Stimulated activated CD4-positive, alpha-beta T cell treated with anti-CD3 and anti-CD28 coated beads, TNF-alpha, amount 100 ng/mL, for 24 hours (primary cell): ENCODE results near the gene NINL.
"Not testable (repeated sequence)": the region's sequence is repeated elsewhere in the genome, so short reads cannot be mapped to it uniquely, and the experiment has no call there.

Source experiments
- DNase-seq, 3 experiments: peaks; one replicate each; pipeline ENCODE4 v3.0.0-alpha.2; 2020; ENCODE audit warnings: low read depth in 3 of 3

NINL gene

DNA sequence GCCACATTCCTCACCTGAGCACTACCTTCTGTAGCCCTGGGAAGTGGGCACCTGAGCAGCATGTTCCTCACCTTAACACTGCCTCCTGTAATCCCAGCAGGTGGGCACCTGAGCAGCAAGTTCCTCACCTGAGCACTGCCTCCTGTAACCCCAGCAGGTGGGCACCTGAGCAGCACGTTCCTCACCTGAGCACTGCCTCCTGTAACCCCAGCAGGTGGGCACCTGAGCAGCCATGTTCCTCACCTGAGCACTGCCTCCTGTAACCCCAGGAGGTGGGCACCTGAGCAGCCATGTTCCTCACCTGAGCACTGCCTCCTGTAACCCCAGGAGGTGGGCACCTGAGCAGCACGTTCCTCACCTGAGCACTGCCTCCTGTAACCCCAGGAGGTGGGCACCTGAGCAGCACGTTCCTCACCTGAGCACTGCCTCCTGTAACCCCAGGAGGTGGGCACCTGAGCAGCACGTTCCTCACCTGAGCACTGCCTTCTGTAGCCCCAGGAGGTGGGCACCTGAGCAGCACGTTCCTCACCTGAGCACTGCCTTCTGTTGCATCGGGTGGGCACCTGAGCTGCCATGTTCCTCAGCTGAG, 82.2 kb downstream of the NINL start:
- DNase-seq = not testable (repeated sequence)

DNA sequence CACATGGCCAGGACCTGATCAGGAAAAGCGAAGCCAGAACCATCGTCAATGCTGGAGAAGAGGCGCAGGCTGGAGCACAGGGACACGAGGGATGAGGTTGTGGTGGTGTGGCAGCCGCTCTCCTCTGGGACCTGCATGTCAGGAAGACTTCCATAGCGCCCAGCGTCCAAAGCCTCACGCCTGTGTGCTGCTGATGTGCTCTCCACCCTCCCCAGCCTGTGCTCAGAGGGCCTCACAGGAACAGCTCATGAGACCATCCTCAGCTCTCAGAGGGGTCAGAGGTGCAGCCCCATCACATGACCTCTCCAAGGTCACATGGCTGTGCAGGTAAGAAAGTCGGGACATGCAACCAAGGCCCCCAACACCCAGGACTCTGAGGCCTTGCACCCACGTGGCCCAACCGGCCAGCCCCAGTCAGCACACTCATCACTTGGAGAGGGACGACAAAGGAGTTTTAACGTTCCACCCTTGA, 84.4 kb downstream of the NINL start:
- no peak for DNase-seq

DNA sequence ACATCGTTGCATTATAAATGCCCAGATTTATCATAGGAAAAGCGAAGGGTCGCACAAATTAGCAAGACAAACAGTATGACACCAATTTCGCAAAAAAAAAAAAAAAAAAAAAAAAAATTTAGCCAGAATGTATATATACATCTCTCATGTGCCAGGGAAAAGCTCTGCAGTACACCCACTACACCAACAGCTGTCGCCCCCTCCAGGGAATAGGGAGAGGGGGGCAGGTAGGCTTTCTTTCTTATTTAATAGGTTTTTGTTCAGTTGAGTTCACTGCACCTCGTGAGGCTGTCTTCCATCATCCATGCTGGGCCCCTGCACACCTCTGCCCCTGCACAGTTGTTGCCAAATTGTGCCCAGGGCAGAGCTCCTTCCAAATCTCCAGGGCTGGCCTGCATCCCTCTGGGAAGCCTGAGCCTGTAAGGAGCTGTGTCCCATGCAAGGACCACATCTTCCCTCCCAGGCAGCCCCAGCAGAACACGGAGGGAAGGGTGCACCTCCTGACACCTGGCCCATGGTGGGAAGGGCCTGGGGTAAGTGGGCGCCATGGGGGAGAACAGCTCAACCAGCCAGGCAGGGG, 85.4 kb downstream of the NINL start:
- DNase-seq = no peak

DNA sequence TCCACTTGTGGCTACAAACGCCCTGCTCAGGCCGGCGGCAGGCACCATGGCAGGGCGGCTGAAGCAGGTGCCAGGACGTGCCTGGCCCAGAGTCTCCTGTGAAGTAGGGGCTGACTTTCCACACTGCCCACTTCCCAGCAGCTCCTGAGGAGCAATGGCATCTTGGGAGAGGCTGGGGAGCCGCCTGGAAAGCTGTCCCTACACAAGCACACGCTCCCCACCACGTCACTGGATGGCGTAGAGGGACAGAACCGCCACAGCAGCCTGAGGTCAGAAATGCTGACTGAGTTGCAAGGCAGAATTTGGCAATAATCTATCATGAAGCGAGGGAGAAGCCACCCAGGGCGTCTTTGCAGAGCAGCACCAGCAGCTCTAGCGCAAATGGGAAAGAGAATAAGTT, 86.3 kb downstream of the NINL start:
- no peak for DNase-seq

DNA sequence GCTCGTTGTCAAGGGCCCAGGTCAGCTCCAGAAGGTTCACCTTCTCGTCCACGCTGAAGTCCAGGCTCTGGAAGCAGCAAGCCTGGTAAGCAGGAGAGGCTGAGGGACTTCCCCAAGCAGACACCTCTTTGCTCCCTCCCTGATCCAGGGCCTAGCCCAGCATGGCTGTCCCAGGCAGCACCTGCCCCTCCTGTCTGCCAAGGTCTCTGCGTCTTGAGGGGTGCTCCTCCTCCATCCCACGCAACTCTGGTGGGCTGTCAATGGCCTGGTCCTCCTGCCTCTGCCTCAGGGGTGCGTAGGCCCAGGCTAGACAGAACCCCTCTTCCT, 87.1 kb downstream of the NINL start:
- DNase-seq = no peak

DNA sequence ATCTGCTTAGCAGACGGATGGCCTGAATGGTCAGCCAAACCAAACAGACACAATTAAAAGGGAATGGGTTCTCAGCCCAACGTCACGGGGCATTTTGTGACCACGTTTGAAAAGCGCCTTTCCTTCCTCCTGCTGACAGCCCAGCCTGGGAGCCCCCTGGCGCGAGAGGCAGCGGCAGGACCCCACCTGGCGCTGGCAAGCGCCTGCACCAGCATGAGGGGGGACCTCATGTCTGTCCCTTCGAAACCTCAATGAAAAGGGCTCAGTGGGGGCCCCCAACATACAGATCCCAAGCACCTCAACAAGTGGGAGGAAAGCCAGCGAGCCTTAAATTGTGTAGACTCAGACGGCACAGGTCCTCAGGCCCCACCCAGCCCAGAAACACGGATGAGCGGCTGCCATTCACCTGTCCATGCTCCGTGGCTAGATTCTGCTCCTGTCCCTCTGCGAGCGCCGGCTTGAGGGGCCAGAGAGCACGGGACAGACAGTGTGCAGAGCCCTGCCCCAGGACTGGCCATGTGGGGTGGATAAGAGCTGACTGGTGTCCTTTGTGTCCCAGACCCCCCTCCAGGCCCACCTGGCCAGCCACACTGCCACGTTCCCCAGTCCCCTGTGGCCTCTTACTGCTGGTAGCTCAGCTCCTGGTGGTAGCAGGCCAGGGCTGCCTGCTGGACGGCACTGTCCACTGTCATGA, 87.6 kb downstream of the NINL start:
- DNase-seq = no peak

DNA sequence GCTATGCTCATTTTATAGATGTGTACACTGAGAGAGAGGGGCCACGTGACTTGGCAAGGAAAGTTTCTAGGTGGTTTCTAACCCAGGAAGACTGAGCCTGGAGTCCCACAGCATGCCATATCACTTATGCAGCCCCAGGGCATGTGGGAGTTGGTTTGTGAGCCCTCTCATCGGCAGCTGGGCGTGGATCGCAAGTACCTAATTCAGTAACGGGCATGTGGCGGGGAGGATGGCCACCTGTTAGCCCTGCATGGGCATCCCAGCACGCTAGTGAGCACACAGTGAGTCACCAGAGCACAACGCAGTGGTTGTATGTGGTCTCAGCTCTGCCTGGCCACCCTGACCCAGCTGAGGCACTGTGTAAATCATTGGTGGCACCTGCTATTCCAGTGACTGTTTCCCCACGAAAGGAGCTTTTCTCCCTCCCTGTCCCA, 88.3 kb downstream of the NINL start:
- no peak for DNase-seq

DNA sequence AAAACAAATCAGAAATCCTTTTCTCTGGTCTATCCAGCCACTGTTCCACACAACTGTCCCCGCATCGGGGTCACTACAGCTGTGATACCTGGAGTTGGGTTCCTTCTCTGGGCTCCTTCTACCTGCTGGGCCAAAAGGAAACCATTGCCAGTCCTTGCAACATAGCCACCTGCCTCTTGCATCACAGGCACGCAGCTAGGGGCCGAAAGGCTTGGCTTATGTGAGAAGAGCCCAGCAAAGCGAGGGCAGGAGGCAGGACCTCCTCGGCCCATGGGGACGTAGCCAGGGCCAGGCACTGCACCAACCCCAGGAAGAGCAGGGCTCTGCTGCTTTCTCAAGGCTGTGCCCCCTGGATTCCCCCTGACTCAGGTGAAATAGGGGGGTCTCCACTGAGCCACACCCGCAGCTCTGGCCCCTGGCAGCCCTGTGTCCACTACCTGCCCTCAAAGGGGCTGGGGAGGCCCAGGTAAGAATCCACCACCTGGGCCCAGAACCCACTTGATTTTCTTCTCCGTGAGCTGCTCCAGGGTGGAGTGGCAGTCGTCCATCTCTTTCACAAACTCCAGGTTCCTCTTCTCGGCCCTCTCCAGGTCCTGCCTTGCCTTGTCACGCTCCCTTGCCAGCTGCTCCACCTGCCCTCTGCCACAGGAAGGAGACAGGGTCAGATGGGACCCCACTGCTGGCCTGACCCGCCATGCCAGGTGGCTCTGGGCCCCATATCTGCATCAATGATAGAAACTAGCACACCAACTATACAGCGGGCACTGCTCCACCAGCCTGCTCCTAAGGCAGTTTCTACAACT, 89.0 kb downstream of the NINL start:
- no peak for DNase-seq

DNA sequence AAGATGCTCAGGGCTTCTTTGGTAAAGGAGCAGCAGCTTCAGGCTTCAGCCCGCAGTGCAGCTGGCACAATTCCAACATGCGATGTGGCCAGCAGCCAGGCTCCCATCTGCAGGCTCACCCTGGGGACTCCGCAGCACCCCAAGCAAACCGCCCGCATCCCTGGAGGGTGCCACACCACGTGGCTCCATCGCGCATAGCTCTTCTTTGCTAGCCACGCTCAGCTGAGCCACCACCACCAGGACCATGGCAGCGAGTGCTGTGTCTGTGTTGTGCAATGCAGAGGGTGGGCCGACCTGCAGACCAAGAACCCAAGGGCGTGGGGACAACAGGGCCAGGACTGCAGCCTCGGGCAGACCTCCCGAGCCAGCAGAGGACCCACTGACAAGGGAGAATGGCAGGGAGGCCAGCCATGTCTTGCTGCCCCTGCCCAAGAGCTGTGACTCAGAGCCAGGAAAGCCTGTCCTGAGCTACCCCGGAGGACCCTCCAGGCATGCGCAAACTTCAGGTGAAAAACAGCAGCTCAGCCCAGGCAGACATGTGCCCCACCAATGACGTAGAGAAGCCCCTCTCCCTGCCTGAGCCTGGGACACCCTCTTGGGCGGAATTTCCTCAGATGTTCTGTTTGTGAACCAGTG, 90.0 kb downstream of the NINL start:
- DNase-seq = no peak

DNA sequence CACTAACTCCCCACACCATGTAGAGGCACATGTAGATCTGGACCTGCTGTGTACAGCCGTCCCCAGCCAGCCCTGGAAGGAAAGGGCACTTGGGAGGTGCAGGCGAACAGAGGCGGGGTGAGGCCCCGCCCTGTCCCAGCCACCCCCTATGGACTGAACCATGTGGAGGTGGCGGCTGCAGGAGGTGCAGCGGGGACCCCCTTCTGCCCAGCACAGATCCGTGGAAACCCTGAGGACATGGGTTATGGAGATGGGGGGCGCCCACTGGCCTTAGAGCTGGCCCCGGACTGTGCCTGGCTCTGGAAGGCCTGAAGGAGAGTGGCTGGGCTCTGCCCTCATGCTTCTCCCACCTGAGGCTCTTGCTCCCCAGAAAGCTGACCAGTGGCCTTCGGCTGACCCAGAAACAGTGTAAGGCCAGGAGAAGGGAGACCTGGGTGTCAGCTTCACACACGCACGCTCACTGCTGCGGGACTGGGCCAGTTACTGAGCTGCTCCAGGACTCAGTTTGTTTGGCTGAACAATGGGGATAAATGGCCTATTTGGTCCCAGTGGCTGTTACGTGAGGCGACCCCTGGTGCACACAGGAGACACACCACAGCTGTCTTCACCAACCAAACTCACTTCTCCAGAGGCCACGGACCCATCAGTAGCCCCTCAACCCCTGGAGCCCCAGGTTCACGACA, 90.7 kb downstream of the NINL start:
- DNase-seq = no peak

DNA sequence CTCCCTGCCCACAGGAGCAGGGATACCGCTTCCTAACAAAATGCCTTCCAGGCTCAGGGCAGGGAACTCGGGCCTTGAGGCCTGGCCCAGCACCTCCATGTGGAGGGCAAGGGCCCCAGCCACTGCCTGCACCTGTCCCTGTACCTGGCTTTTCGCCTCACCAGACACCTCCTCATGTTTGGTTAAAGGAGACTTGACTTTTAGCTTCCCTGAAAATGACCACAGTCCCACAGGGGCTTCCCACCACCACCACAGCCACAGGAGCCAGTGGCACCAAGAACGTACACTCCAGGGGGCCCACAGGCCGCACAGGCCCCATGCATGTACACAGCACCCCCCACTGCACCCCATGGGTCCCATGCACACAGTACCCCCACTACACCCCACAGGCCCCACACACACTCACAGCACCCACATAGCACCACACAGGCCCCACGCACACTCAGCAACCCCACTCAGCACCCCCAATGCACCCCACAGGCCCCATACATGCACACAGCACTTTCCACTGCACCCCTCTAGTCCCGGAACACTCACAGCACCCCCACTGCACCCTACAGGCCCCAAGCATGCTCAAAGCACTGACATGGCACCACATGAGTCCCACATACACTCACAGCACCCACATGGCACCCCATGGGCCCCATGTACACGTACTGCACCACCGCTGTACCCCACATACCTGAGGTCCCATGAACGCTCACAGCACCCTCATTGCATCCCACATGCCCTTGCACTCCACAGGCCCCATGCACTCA, 91.4 kb downstream of the NINL start:
- DNase-seq = no peak

DNA sequence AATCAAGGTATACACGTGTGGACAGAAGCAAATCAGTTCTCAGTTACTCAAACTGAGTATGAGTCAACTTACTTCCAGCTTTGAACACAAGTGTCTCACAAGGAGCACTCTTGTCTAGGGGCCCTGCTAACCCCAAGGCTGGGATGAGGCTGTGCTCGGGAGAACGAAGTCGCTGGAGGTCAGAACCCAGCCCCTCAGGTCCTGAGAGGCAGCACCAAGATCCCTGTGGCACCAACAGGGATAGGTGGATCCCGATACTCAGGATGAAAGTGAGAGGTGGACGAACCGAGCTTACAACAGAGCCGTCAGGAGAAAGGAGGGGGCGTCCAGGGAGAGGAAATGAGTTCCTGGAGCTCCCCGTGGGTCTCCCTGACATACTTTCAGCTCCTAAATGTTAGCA, 92.2 kb downstream of the NINL start:
- DNase-seq = no peak

DNA sequence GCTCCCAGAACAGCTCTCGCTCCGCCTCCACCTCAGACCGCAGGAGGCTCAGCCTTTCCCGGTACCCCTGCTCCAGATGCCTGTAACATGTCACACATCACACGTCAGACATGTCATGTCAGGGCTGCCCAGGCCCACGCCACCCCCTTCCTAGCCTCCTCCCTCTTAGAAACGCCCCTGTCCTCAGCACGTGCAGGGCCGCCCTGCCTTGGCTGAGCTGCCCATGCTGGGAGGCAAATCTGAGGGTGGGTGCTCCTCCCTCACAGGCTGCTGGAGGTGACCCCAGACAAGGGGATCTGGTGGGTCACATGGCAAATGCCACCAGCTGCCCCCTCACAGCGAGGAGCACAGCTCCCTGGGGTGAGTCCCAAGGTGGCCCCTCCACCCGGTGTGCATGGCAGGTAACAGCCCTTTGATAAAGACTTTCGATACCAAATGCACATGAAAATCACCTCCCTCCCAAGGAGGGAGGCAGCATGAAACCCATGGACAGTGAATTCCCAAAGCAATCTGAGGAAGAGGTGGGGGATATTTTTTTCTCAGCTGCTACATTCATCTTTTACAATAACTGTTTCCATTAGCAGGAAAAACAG, 93.8 kb downstream of the NINL start:
- no peak for DNase-seq

DNA sequence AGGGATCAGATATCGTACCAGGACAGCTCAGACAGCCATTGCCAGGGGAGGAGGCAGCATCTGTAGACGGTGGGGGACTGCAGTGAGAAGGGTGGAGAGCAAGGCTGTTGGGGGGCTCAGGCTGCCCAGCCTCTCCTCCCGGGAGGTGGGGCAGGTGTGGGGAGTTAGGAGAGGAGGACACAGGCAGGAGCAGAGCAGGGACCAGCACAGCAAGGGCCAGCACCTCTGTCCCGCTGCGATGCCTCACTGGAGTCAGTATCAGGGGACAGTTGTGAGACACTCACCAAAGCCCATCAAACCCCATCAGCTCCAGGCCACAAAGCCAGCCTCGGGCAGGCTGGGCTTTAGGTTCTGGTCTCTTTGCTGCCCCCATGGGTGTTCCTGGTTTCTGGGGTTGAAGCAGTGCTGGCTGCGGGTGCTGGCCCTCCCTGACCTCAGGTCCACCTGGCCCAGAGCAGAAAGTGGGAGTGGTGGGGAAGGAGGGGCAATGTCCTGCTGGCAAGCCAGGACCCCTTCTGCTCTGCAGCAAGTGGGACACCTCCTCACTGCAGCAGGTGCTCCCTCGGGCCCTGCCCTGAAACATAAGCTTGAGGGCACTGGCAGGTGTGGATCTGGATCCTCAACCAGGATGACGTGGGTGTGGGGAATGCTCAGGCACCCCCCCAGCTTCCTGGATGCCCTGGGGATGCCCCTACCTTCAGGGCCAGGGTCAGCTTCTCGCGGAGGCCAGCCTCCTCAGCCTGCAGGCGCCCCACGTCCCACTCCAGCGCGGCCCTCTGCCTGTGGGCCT, 94.5 kb downstream of the NINL start:
- no peak for DNase-seq

DNA sequence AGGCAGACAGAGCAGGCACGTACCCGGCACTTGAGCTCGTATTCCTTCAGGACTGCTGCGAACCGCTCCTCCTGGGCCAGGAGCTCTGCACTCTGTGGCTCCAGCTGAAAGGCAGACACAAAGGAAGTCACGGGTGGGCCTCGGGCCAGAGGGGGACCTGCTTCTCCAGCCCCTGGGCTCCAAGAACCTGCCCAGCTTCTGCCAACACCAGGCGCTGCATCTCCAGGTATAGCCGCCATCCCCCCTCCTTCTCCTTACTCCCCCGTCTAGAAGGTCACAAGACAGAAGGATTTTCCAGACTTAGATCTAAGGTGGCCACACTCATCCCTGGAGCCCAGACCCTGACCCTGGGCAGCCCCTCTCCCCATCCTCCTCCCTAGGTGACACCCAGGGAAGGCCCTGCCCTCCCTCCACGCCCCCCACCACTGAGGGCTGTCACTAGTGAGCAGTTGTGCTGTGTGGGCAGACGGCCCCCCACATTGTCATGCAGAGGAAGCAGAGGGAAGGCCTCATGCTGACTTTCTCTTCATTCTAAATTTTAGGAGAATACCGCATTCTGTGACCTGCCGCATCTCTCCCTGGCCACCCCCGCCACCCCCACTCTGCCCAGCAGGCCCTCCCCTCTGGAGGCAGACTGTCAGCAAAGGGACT, 96.0 kb downstream of the NINL start:
- no peak for DNase-seq

DNA sequence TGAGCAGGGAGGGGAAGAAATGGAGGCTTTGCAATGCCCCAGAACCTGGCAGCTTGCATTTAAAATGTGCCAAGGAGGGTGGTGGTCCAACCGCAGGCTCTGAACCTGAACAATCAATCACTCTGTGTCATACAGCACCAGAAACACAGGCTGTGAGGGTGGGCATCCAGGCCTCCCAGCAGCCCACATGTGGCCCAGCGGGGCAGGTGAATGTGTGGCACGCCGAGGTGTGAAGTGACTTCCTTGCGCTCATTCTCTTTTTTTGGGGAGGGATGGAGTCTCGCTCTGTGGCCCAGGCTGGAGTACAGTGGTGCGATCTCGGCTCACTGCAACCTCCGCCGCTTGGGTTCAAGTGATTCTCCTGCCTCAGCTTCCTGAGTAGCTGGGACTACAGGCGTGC, 97.4 kb downstream of the NINL start:
- no peak for DNase-seq

DNA sequence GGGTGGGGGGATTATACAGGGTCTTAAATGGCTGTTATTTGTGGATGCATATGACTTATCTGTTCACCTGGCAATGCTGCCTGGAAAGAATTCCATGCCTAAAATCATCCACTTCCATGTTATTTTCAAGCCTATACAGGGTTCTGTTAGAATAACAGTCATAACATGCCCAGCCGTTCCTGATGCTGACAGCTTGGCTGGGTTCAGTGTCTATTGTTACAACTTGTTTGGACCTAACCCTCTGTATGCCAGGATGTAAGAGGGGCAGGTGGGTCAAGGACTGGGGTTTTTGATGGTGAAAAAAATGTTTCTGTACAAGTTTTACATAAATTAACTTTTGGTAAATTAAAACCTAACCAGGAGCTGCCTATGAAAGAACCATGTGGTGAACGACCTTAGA, 98.0 kb downstream of the NINL start:
- DNase-seq = no peak

DNA sequence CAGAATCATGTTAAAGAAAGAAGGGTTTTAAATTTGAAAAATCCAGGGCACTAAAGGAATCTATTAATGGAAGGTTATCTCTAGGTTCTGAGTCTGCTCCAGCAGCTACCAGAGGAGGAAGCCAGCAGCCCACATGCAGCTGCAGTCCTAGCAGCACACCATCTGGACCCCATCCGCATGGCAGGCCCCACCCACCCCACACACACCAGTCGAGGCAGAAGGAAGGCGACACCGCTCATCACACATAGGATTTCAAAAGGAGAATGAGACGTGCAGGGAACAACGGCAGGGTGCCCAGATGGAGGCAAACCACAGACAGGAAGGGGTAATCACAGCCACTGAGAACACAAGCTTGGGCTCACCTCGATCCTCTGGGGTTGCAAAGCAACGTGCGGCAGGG, 99.0 kb downstream of the NINL start:
- peak in 1 of 3 experiments; percentile 4 for DNase-seq

DNA sequence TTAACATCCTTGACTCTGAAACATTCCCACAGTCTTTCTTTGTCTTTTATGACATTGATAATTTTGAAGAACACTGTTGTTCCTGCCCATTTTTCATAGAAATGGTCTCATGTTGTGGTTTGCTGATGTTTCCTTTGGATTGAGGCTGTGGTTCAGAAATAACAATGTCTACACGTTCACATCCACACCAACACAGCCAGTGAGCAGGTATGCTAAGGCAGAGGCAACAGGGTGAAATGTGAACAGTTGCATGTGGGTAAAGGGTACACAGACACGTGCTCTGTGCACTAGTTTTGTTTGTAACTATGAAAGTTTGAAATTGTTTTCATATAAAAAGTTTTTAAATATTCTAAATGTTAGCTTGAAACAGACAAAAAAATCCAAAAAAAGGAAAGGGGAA, 99.5 kb downstream of the NINL start:
- no peak for DNase-seq
